Peyer's patch (tissue), 4 donors: ENCODE results near the gene RABAC1. TPM values are rescaled to one million over a fixed set of nuclear protein-coding genes. Genes with fewer than 3 reads are reported as not detected.

Experiments used
- DNase-seq, 3 donors: peaks; one replicate each; pipeline ENCODE4 v3.0.0-alpha.2; 2017 to 2019
- H3K27ac ChIP-seq, 4 donors: fragments of 200-600 bp; sonication (generic); one replicate each; pipeline ENCODE4 v1.5.1; 2016 to 2019
- H3K27me3 ChIP-seq, 2 donors: fragments of 200-600 bp; sonication (generic); one replicate each; pipeline ENCODE4 v1.5.1; 2019
- H3K36me3 ChIP-seq, 3 donors: fragments of 200-600 bp; sonication (generic); one replicate each; pipeline ENCODE4 v1.5.1; 2016 to 2019
- H3K4me1 ChIP-seq, 4 donors: fragments of 200-600 bp; sonication (generic); one replicate each; pipeline ENCODE4 v1.5.1; 2016 to 2019
- H3K4me3 ChIP-seq, 4 donors: fragments of 200-600 bp; sonication (generic); 1 replicate in 3 of 4; 2 replicates in 1 of 4; pipeline ENCODE4 v1.5.1; 2016 to 2019; ENCODE audit warnings: mild to moderate bottlenecking in 1 of 4
- H3K9me3 ChIP-seq, 4 donors: fragments of 200-600 bp; sonication (generic); one replicate each; pipeline ENCODE4 v1.5.1; 2016 to 2019; ENCODE audit warnings: mild to moderate bottlenecking in 1 of 4
- POLR2A ChIP-seq, 2 donors: fragments of 450-650 bp; IDR thresholded peaks; one replicate each; pipeline ENCODE4 v1.5.1; 2017; ENCODE audit warnings: antibody characterized with exemption in 2 of 2, mild to moderate bottlenecking in 2 of 2, moderate library complexity in 2 of 2
- total RNA-seq, 4 donors: library from RNA; depleted of rRNA; stranded (reverse); fragments of >200 nt; gene quantifications; one replicate each; pipeline ENCODE4 v1.1.0, GENCODE V29; 2016
- TF ChIP-seq, protein P1 (sequence below), 6 experiments: fragments of 450-650 bp in 4 of 6; fragments of 200-600 bp in 2 of 6; sonication (generic) in 1 of 6; IDR thresholded peaks; one replicate each; pipeline ENCODE4 v1.5.1; 2017 to 2019; ENCODE audit warnings: antibody characterized with exemption in 6 of 6, mild to moderate bottlenecking in 3 of 6, moderate library complexity in 1 of 6

The RABAC1 gene
- 100 to 1,000 TPM in 3 of 4 donors, 10 to 100 TPM in 1; 81.7 to 146 (median 124) TPM for total RNA-seq

GRCh38 chr19:41959056-41960053, at the start of gene RABAC1:
Gene RABAC1, minus strand, starts transcription at chr19:41959321. Its CDS starts 29 bp downstream, at chr19:41959292.
- TF ChIP-seq, protein P1, sequence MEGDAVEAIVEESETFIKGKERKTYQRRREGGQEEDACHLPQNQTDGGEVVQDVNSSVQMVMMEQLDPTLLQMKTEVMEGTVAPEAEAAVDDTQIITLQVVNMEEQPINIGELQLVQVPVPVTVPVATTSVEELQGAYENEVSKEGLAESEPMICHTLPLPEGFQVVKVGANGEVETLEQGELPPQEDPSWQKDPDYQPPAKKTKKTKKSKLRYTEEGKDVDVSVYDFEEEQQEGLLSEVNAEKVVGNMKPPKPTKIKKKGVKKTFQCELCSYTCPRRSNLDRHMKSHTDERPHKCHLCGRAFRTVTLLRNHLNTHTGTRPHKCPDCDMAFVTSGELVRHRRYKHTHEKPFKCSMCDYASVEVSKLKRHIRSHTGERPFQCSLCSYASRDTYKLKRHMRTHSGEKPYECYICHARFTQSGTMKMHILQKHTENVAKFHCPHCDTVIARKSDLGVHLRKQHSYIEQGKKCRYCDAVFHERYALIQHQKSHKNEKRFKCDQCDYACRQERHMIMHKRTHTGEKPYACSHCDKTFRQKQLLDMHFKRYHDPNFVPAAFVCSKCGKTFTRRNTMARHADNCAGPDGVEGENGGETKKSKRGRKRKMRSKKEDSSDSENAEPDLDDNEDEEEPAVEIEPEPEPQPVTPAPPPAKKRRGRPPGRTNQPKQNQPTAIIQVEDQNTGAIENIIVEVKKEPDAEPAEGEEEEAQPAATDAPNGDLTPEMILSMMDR (IDR thresholded peaks at IDR 0.05) = peak in 3 of 6 experiments; percentile 2 to 38 (median 20)
- TF ChIP-seq POLR2A (IDR thresholded peaks at IDR 0.05) = peak; percentile 6 to 47
- peak; percentile 88 to 96 (median 90) for DNase-seq
- peaks cover 0 to 16% (median 8%) of the 10 kb centered on the region in 4 donors for H3K4me1 ChIP-seq
- H3K9me3 ChIP-seq = no peaks in the 10 kb centered on the region
- H3K4me3 ChIP-seq = peak within 1 kb of the TSS; percentile 79 to 96 (median 89)
- H3K27me3 ChIP-seq = no peaks in the 10 kb centered on the region
- H3K36me3 ChIP-seq = no peaks in the 10 kb centered on the region
- peak within 1 kb of the TSS; percentile 94 to 100 (median 96) for H3K27ac ChIP-seq

DNA sequence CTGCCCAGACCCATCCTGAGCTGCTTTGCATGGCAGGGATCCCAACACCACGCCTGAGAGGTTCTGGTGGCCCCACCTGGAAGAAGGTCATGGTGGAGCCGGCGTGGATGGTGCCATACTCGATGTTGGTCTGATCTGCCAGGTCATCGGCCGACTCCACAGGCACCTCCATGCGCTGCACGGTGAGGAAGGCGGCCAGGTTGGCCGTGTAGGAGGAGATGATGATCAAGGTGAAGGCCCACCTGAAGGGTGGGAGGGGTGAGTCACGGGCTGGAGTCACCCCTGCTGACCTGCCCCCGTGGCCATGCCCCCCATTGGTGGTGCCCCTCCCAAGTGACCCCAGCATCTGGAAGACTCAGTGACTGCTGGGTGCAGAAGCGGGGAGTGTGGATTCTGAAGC, 47.4 kb upstream of the RABAC1 start:
- no peaks in the 10 kb centered on the region for H3K9me3 ChIP-seq
- DNase-seq = no peak
- H3K27me3 ChIP-seq = no peaks in the 10 kb centered on the region
- no peaks in the 10 kb centered on the region for H3K36me3 ChIP-seq
- TF ChIP-seq POLR2A (IDR thresholded peaks at IDR 0.05) = no peak
- TF ChIP-seq, protein P1 (IDR thresholded peaks at IDR 0.05) = no peak
- no peak overlapping the region for H3K27ac ChIP-seq
- no peaks in the 10 kb centered on the region for H3K4me1 ChIP-seq
- no peak overlapping the region for H3K4me3 ChIP-seq

DNA sequence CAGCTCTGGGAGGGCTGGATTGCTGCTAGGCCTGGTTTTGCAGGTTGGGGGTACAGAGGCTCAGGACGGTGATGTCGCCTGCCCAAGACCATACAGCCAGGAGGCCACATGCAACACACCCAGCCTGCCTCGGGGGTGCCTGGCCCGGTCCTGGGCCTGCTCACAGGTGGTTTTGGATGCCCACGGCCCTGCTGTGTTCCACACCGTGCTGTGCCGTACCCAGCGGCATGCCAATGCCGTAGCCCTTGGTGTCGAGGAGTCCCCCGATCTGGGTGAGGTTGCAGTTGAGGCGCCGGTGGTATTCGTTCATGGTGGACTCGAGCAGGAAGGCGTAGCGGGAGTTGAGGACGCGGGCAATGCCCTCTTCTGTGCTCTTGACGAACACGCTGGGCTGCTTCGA, 46.4 kb upstream of the RABAC1 start:
- H3K27ac ChIP-seq = no peak overlapping the region
- no peak for DNase-seq
- no peak for TF ChIP-seq POLR2A (IDR thresholded peaks at IDR 0.05)
- TF ChIP-seq, protein P1 (IDR thresholded peaks at IDR 0.05) = no peak
- H3K4me3 ChIP-seq = no peak overlapping the region
- no peaks in the 10 kb centered on the region for H3K36me3 ChIP-seq
- no peaks in the 10 kb centered on the region for H3K9me3 ChIP-seq
- peaks cover 0 to 2% of the 10 kb centered on the region in 2 donors for H3K27me3 ChIP-seq
- H3K4me1 ChIP-seq = no peaks in the 10 kb centered on the region

GRCh38 chr19:42003506-42004294, 44.6 kb upstream of the RABAC1 start:
- Histone ChIP-seq H3K36me3 (no peaks in the 10 kb centered on the region), H3K4me1 (peaks cover 0 to 4% (median under 1%) of the 10 kb centered on the region in 4 donors), H3K9me3 (no peaks in the 10 kb centered on the region), H3K27me3 (peaks cover 0 to 12% of the 10 kb centered on the region in 2 donors), H3K4me3 (no peak overlapping the region), H3K27ac (no peak overlapping the region)
- TF ChIP-seq POLR2A (IDR thresholded peaks at IDR 0.05) = no peak
- TF ChIP-seq, protein P1 (IDR thresholded peaks at IDR 0.05) = no peak
- no peak for DNase-seq

DNA sequence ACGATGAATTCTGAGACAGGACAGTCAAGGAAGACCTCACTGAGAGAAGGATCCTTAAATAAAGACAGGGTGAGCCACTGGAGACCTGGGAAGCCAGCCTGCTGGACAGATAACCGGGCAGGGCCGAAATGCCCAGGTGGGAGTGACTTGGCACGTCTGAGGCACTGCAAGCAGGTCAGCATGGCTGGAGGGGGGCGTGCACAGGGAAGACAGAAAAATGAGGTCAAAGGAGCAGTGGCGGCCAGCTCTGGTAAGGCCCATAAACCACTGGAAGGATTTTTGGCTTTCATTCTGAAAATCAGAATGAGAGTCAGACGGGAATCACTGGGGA, 40.7 kb upstream of the RABAC1 start:
- Histone ChIP-seq H3K9me3 (no peaks in the 10 kb centered on the region), H3K4me1 (peaks cover 0 to 14% (median 6%) of the 10 kb centered on the region in 4 donors), H3K27me3 (peaks cover 0 to 24% of the 10 kb centered on the region in 2 donors), H3K27ac (no peak overlapping the region), H3K36me3 (no peaks in the 10 kb centered on the region), H3K4me3 (no peak overlapping the region)
- TF ChIP-seq POLR2A (IDR thresholded peaks at IDR 0.05) = no peak
- TF ChIP-seq, protein P1 (IDR thresholded peaks at IDR 0.05) = no peak
- no peak for DNase-seq
